Glutamatergic neuron (in vitro differentiated cells): ENCODE results near the gene IGSF23. TPM values are rescaled to one million over a fixed set of nuclear protein-coding genes. Genes with fewer than 3 reads are reported as not detected.

Experiments used
- DNase-seq: peaks from one replicate; pipeline ENCODE4 v3.0.0; 2022
- H3K27ac Mint-ChIP-seq: one replicate; pipeline ENCODE4 v1.8.0; 2020; ENCODE audit warnings: mild to moderate bottlenecking, mixed read lengths, inconsistent platforms; ENCODE audit not compliant: unreplicated experiment
- H3K27me3 Mint-ChIP-seq: one replicate; pipeline ENCODE4 v1.8.0; 2020; ENCODE audit warnings: mild to moderate bottlenecking, moderate library complexity, mixed read lengths, inconsistent platforms; ENCODE audit not compliant: unreplicated experiment
- H3K36me3 Mint-ChIP-seq: one replicate; pipeline ENCODE4 v1.8.0; 2020; ENCODE audit warnings: mild to moderate bottlenecking, mixed read lengths, inconsistent platforms; ENCODE audit not compliant: unreplicated experiment
- H3K4me1 Mint-ChIP-seq: one replicate; pipeline ENCODE4 v1.8.0; 2020; ENCODE audit warnings: mild to moderate bottlenecking, low read depth, mixed read lengths, inconsistent platforms; ENCODE audit not compliant: unreplicated experiment
- H3K4me3 Mint-ChIP-seq: one replicate; pipeline ENCODE4 v1.8.0; 2020; ENCODE audit warnings: mild to moderate bottlenecking, mixed read lengths, inconsistent platforms; ENCODE audit not compliant: unreplicated experiment
- H3K9me3 Mint-ChIP-seq: one replicate; pipeline ENCODE4 v1.8.0; 2020; ENCODE audit warnings: mild to moderate bottlenecking, moderate library complexity, mixed read lengths, inconsistent platforms; ENCODE audit not compliant: unreplicated experiment
- total RNA-seq: library from RNA; stranded (reverse); fragmentation: NEBNext Ultra II Directional; extraction: Animal tissue kit (Norgen Biotek cat#: 25700); gene quantifications from one replicate; pipeline ENCODE4 v1.2.1, GENCODE V29; 2021; ENCODE audit not compliant: unreplicated experiment
- TF ChIP-seq, protein P1 (sequence below): fragments of 200-600 bp; sonication (generic); IDR thresholded peaks from one replicate; pipeline ENCODE4 v1.5.0; 2021; ENCODE audit not compliant: partially characterized antibody, unreplicated experiment

The IGSF23 gene
- total RNA-seq, 1 donor from 2014 or later: not detected

DNA sequence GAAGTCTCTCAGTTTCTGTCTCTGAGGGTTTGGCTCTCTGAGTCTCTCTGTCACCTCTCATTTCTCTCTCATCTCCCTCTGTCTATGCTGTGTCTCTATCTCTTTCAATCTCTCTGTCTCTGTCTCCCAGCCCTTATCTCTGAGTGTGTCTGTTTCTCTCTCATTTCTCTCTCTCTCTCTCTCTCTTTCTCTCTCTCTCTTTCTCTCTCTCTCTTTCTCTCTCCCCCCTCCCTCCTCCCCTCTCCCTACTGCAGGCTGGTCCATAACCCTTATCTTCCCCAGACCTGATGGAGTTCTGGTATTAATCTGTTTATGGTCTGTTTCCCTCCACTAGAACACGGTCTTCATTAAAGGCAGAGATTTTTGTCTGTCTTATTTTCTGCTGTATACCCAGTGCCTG, 29.0 kb downstream of the IGSF23 start:
- Mint-ChIP-seq H3K4me3 (no peak overlapping the region), H3K27me3 (peaks cover 5% of the 10 kb centered on the region), H3K4me1 (no peaks in the 10 kb centered on the region), H3K27ac (no peak overlapping the region), H3K9me3 (peaks cover 2% of the 10 kb centered on the region), H3K36me3 (no peaks in the 10 kb centered on the region)
- TF ChIP-seq, protein P1, sequence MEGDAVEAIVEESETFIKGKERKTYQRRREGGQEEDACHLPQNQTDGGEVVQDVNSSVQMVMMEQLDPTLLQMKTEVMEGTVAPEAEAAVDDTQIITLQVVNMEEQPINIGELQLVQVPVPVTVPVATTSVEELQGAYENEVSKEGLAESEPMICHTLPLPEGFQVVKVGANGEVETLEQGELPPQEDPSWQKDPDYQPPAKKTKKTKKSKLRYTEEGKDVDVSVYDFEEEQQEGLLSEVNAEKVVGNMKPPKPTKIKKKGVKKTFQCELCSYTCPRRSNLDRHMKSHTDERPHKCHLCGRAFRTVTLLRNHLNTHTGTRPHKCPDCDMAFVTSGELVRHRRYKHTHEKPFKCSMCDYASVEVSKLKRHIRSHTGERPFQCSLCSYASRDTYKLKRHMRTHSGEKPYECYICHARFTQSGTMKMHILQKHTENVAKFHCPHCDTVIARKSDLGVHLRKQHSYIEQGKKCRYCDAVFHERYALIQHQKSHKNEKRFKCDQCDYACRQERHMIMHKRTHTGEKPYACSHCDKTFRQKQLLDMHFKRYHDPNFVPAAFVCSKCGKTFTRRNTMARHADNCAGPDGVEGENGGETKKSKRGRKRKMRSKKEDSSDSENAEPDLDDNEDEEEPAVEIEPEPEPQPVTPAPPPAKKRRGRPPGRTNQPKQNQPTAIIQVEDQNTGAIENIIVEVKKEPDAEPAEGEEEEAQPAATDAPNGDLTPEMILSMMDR: no peak
- DNase-seq: no peak

DNA sequence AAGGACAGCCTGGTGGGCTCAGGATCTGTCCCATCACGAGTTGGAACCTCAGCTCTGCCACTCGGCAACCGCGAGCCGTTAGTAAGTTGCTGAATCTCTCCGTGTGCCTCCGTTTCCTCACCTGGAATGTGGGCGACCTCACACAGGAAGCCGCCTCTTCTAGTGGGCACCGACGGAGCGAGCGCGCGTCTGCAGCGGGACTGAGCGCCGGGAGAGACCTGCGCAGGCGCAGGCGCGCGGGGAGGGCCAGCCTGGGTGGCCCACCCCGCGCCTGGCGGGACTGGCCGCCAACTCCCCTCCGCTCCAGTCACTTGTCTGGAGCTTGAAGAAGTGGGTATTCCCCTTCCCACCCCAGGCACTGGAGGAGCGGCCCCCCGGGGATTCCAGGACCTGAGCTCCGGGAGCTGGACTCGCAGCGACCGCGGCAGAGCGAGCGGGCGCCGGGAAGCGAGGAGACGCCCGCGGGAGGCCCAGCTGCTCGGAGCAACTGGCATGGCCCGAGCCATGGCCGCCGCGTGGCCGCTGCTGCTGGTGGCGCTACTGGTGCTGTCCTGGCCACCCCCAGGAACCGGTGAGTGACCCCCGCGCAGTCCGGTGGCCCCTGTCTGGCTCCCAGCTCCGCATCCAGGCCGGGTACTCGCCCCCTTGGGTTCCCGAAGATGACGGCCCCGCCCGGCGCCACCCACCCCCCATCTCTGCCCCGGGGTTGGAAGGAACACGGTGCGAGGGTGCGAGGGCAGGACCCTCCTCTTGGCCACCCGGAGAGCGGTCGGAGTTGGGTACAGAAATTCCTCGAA, 30.4 kb downstream of the IGSF23 start, which contains the start of gene PVR:
Gene PVR (plus strand): TSS at position 306 of the 797 bp plus-strand sequence. CDS start 187 bp downstream, at position 493.
- H3K4me1 Mint-ChIP-seq: no peaks in the 10 kb centered on the region
- peaks cover 5% of the 10 kb centered on the region for H3K27me3 Mint-ChIP-seq
- peak; percentile 74 for DNase-seq
- peak within 1 kb of the TSS; percentile 64 for H3K27ac Mint-ChIP-seq
- TF ChIP-seq, protein P1: no peak
- H3K36me3 Mint-ChIP-seq: no peaks in the 10 kb centered on the region
- H3K9me3 Mint-ChIP-seq: peaks cover 2% of the 10 kb centered on the region
- H3K4me3 Mint-ChIP-seq: peak within 1 kb of the TSS; percentile 91

DNA sequence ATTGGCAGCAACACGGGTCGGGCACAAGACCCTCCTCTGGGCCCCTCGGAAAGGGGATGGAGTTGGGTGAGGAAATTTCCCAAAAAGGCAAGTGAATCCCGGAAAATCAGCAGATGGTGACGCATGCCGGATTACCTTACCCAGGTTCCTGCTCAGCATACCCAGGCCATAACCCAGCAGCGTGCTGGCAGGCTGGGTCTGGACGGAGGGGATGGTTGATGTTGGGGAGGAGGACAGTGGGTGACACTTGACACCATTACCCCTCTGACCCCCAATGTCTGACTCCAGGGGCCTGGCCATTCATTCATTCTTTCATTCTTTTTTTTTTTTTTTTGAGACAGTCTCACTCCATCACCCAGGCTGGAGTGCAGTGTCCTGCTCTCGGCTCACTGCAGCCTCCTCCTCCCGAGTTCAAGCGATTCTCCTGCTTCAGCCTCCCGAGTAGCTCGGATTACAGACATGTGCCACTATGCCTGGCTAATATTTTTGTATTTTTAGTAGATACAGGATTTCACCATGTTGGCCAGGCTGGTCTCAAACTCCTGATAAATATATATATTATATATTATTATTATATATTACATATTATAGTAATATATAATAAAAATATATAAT, 31.1 kb downstream of the IGSF23 start:
- H3K9me3 Mint-ChIP-seq: peaks cover 2% of the 10 kb centered on the region
- H3K27ac Mint-ChIP-seq: peak overlapping the region; percentile 64
- no peaks in the 10 kb centered on the region for H3K4me1 Mint-ChIP-seq
- peaks cover 5% of the 10 kb centered on the region for H3K27me3 Mint-ChIP-seq
- no peaks in the 10 kb centered on the region for H3K36me3 Mint-ChIP-seq
- no peak for DNase-seq
- H3K4me3 Mint-ChIP-seq: peak overlapping the region; percentile 91
- TF ChIP-seq, protein P1: no peak

DNA sequence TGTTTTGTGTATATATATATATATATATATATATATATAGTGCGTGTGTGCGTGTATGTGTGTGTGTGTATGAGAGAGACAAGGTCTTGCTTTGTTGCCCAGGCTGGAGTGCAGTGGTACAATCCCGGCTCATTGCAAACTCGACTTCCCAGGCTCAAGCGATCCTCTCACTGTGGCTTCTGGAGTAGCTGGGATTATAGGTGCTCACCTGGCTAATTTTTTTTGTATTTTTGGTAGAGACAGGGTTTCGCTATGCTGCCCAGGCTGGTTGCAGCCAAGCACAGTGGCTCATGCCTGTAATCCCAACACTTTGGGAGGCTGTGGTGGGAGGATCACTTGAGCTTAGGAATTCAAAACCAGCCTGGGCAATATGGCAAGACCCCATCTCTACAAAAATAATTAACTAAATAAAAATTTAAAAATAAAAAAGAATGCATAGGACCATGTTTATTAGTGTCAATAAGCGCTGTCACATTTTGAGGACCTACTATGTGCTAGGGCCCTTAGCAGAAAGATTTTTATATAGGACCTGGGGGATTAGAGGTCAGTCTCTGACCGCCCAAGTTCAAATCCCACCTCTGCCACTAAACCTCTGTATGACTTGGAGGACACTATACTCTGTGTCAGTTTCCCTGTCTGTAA, 32.2 kb downstream of the IGSF23 start:
- no peak for DNase-seq
- Mint-ChIP-seq H3K27me3 (peaks cover 5% of the 10 kb centered on the region), H3K9me3 (peaks cover 2% of the 10 kb centered on the region)

More for the DNA sequence above, 32.2 kb downstream of the IGSF23 start:
- Mint-ChIP-seq H3K36me3 (no peaks in the 10 kb centered on the region), H3K4me1 (no peaks in the 10 kb centered on the region), H3K27ac (no peak overlapping the region), H3K4me3 (no peak overlapping the region)
- TF ChIP-seq, protein P1: no peak
